IMR-90 (cell line): ENCODE measurements around the gene GNE. TPM values are rescaled to one million over a fixed set of nuclear protein-coding genes. Genes with fewer than 3 reads are reported as not detected.
"Not testable (repeated sequence)": the region's sequence is repeated elsewhere in the genome, so short reads cannot be mapped to it uniquely, and the experiment has no call there.

Source experiments
- ATAC-seq: fragments of 200-7000 bp; cut with Tn5 transposase; 2 replicates; pipeline ENCODE4 v1.9.1; 2020; ENCODE audit warnings: low read depth, mild to moderate bottlenecking, moderate library complexity
- BruUV-seq: library from RNA; stranded (reverse); fragments of 400-500 nt; replicated peaks from 2 replicates; lab custom pipeline; 2021; lab: Mats Ljungman, UMichigan
- CTCF ChIA-PET: fragments of 300-600 bp; formaldehyde crosslinking; extraction: SDS; loops from one replicate; lab custom pipeline; 2021; ENCODE audit warnings: antibody characterized with exemption; lab: Yijun Ruan, JAX
- POLR2A ChIA-PET: fragments of 300-600 bp; sonication (Branson Sonifier 250); formaldehyde crosslinking; loops from one replicate; lab custom pipeline; 2022; ENCODE audit warnings: antibody characterized with exemption; ENCODE audit not compliant: unreplicated experiment; lab: Charles Lee
- DNase-seq: peaks from one replicate; pipeline ENCODE4 v3.0.0; 2013
- H2AFZ ChIP-seq: replicated peaks from 2 replicates; pipeline ENCODE3; 2013; ENCODE audit warnings: low read length, mild to moderate bottlenecking; ENCODE audit not compliant: poor library complexity
- H2AK5ac ChIP-seq: 2 replicates; pipeline ENCODE4 v1.6.1; 2013; ENCODE audit warnings: low read depth, low read length, inconsistent platforms
- H2AK9ac ChIP-seq: replicated peaks from 2 replicates; pipeline ENCODE3; 2013; ENCODE audit warnings: mild to moderate bottlenecking, low read depth, low read length, moderate library complexity; ENCODE audit not compliant: poor library complexity
- H2BK120ac ChIP-seq: 2 replicates; pipeline ENCODE4 v1.6.1; 2013; ENCODE audit warnings: low read depth, low read length, inconsistent platforms
- H2BK15ac ChIP-seq: 3 replicates; pipeline ENCODE4 v1.6.1; 2013; ENCODE audit warnings: low read depth, low read length, inconsistent platforms
- H2BK20ac ChIP-seq: 2 replicates; pipeline ENCODE4 v1.6.1; 2013; ENCODE audit warnings: low read depth, mild to moderate bottlenecking, inconsistent platforms, low read length, moderate library complexity
- H2BK5ac ChIP-seq: 2 replicates; pipeline ENCODE4 v1.6.1; 2013; ENCODE audit warnings: mild to moderate bottlenecking, low read depth, low read length, inconsistent platforms; ENCODE audit not compliant: poor library complexity, severe bottlenecking
- H3K14ac ChIP-seq: replicated peaks from 2 replicates; pipeline ENCODE4 v1.6.1; 2013; ENCODE audit warnings: low read depth, low read length, inconsistent platforms
- H3K18ac ChIP-seq: 2 replicates; pipeline ENCODE4 v1.6.1; 2013; ENCODE audit warnings: low read depth, low read length, control low read depth
- H3K23ac ChIP-seq: 2 replicates; pipeline ENCODE4 v1.6.1; 2013; ENCODE audit warnings: low read depth, low read length, inconsistent platforms
- H3K27ac ChIP-seq: 2 replicates; pipeline ENCODE4 v1.5.1; 2013; ENCODE audit warnings: mild to moderate bottlenecking, control low read depth, low read length; ENCODE audit not compliant: insufficient read depth
- H3K27me3 ChIP-seq: 2 replicates; pipeline ENCODE4 v1.6.1; 2013; ENCODE audit warnings: low read length; ENCODE audit not compliant: control insufficient read depth, insufficient read depth
- H3K36me3 ChIP-seq: 2 replicates; pipeline ENCODE4 v1.6.1; 2013; ENCODE audit warnings: low read length, mixed read lengths; ENCODE audit not compliant: control insufficient read depth, insufficient read depth
- H3K4ac ChIP-seq: 2 replicates; pipeline ENCODE4 v1.6.1; 2013; ENCODE audit warnings: low read depth, low read length, inconsistent platforms
- H3K4me1 ChIP-seq: 2 replicates; pipeline ENCODE4 v1.6.1; 2013; ENCODE audit warnings: low read length, mixed read lengths; ENCODE audit not compliant: control insufficient read depth, insufficient read depth
- H3K4me2 ChIP-seq: 2 replicates; pipeline ENCODE4 v1.6.1; 2013; ENCODE audit warnings: low read depth, mild to moderate bottlenecking, control low read depth, low read length, moderate library complexity
- H3K4me3 ChIP-seq: 2 replicates; pipeline ENCODE4 v1.5.1; 2013; ENCODE audit warnings: low read depth, mild to moderate bottlenecking, control low read depth, low read length, moderate library complexity; ENCODE audit not compliant: insufficient read depth
- H3K56ac ChIP-seq: 2 replicates; pipeline ENCODE4 v1.6.1; 2013; ENCODE audit warnings: low read length, inconsistent platforms; ENCODE audit not compliant: insufficient read depth; ENCODE audit errors: extremely low read depth
- H3K79me1 ChIP-seq, 2 experiments: 2 replicates each; pipeline ENCODE4 v1.6.1; 2013; ENCODE audit warnings: low read length in 2 of 2, inconsistent platforms in 1 of 2, low read depth in 1 of 2
- H3K9ac ChIP-seq: 2 replicates; pipeline ENCODE4 v1.6.1; 2013; ENCODE audit warnings: low read depth, low read length, control low read depth
- H3K9me1 ChIP-seq: 2 replicates; pipeline ENCODE4 v1.6.1; 2013; ENCODE audit warnings: low read length, inconsistent platforms; ENCODE audit not compliant: insufficient read depth
- H3K9me3 ChIP-seq: 2 replicates; pipeline ENCODE4 v1.6.1; 2013; ENCODE audit warnings: low read length; ENCODE audit not compliant: control insufficient read depth, insufficient read depth
- H4K20me1 ChIP-seq: 2 replicates; pipeline ENCODE4 v1.6.1; 2013; ENCODE audit warnings: low read length, inconsistent platforms; ENCODE audit not compliant: insufficient read depth
- H4K5ac ChIP-seq: 2 replicates; pipeline ENCODE4 v1.6.1; 2013; ENCODE audit warnings: mild to moderate bottlenecking, low read depth, low read length, control low read depth
- H4K8ac ChIP-seq, 2 experiments: 2 replicates each; pipeline ENCODE4 v1.6.1; 2013; ENCODE audit warnings: low read depth in 2 of 2, low read length in 2 of 2, control low read depth in 1 of 2, inconsistent platforms in 1 of 2
- H4K91ac ChIP-seq: 2 replicates; pipeline ENCODE4 v1.6.1; 2013; ENCODE audit warnings: low read depth, low read length, inconsistent platforms; ENCODE audit not compliant: insufficient read depth
- CEBPB ChIP-seq: IDR thresholded peaks from 2 replicates; pipeline ENCODE4 v1.6.1; 2012; ENCODE audit warnings: low read depth, low read length, improper control_type of control experiment
- MXI1 ChIP-seq: IDR thresholded peaks from 2 replicates; pipeline ENCODE4 v1.6.1; 2012; ENCODE audit warnings: low read depth, mild to moderate bottlenecking, low read length, moderate library complexity, borderline replicate concordance
- WGBS, 2 experiments: methylation state at CpG; one replicate each; pipeline versions ENCODE4 v1.1.5 to v1.1.7; 2013; ENCODE audit warnings: missing lambda C conversion rate in 2 of 2; ENCODE audit not compliant: insufficient read length in 1 of 2; ENCODE audit errors: extremely low coverage in 2 of 2; 5-methylcytosine and 5-hydroxymethylcytosine counted together
- dilution Hi-C: fragments of 300-500 bp; cut with HindIII; formaldehyde crosslinking; loops from one replicate; pipeline ENCODE4 v1.14.3; 2018; ENCODE audit warnings: low sequenced_read_pairs; ENCODE audit not compliant: unreplicated experiment
- in situ Hi-C: fragments of 300-500 bp; cut with MboI; formaldehyde crosslinking; loops from 3 replicates; pipeline ENCODE4 v1.14.3; 2019; ENCODE audit warnings: low sequenced_read_pairs, inconsistent platforms, mixed read lengths
- intact Hi-C: fragments of 100-400 bp; cut with micrococcal nuclease; formaldehyde crosslinking; loops from 2 replicates; pipeline ENCODE4 v1.10.0; 2022
- polyA plus RNA-seq, 3 experiments: library from polyadenylated mRNA; depleted of rRNA; stranded (reverse); fragments of >200 nt; gene quantifications; 2 replicates each; pipeline ENCODE4 v1.2.3, GENCODE V29; 2012; ENCODE audit warnings: low replicate concordance in 1 of 3
- total RNA-seq: library from RNA; depleted of rRNA; stranded (reverse); fragments of >200 nt; gene quantifications from 2 replicates; pipeline ENCODE4 v1.2.3, GENCODE V29; 2012

GNE gene
- total and polyA plus RNA-seq, 2 of the 4 experiments (the other 2 are of a cell fraction) = 11.7 to 34.1 TPM

GRCh38 chr9:36177571-36177970 is 80.7 kb downstream of the GNE start:
- Histone ChIP-seq H3K27me3 (no peaks in the 10 kb centered on the region), H2BK5ac (no peak overlapping the region), H2BK15ac (no peak overlapping the region), H3K9me1 (no peaks in the 10 kb centered on the region), H4K91ac (no peak overlapping the region), H3K9me3 (peaks cover 3% of the 10 kb centered on the region; the same call in 1 of the 2 replicates), H2AK5ac (no peak overlapping the region), H2BK120ac (no peak overlapping the region), H3K18ac (no peak overlapping the region), H3K56ac (no peak overlapping the region), H2AK9ac (no peak overlapping the region), H3K79me1 (no peaks in the 10 kb centered on the region), H4K20me1 (no peaks in the 10 kb centered on the region), H2BK20ac (no peak overlapping the region), H3K9ac (no peak overlapping the region), H3K14ac (no peak overlapping the region), H3K23ac (no peak overlapping the region), H4K5ac (no peak overlapping the region), H2AFZ (no peak overlapping the region), H3K4me2 (no peak overlapping the region), H3K4ac (no peak overlapping the region), H3K4me1 (peaks cover 2% of the 10 kb centered on the region; the same call in 1 of the 2 replicates), H3K4me3 (no peak overlapping the region), H3K36me3 (no peaks in the 10 kb centered on the region), H3K27ac (peak overlapping the region; percentile 61; the same call in 1 of the 2 replicates), H4K8ac (no peak overlapping the region)
- WGBS, 2 experiments = no CpG with 5 or more reads among the region's 4 CpGs
- in situ Hi-C loops (loop anchor here (10.0 kb wide), 1 partner anchor 213 kb away; no protein-coding TSS in a partner anchor), dilution Hi-C loops (no loop called here), intact Hi-C loops (no loop called here)
- DNase-seq = no peak
- no peak for TF ChIP-seq MXI1
- no peak for TF ChIP-seq CEBPB
- POLR2A ChIA-PET = interaction anchor here (0.6 kb wide), 1 partner anchor 78 kb away, joined by 11 read pairs; no protein-coding TSS in a partner anchor
- CTCF ChIA-PET = no interaction called here
- no TSS peak for BruUV-seq
- ATAC-seq = no peak

GRCh38 chr9:36176496-36176895 is 81.8 kb downstream of the GNE start:
- DNase-seq, H3K27me3 ChIP-seq, BruUV-seq, dilution Hi-C loops, H3K4me1 ChIP-seq, H4K91ac ChIP-seq, H3K79me1 ChIP-seq, intact Hi-C loops, H3K56ac ChIP-seq, H3K4me3 ChIP-seq, H2BK20ac ChIP-seq, H3K14ac ChIP-seq, ATAC-seq, H2AFZ ChIP-seq, H3K4me2 ChIP-seq, H2AK9ac ChIP-seq, H4K20me1 ChIP-seq, H3K9ac ChIP-seq, CTCF ChIA-PET, H3K18ac ChIP-seq, H3K4ac ChIP-seq, H2BK120ac ChIP-seq, H3K9me1 ChIP-seq, H3K23ac ChIP-seq, H3K9me3 ChIP-seq, H4K5ac ChIP-seq, H2AK5ac ChIP-seq, H3K36me3 ChIP-seq, H2BK15ac ChIP-seq, H2BK5ac ChIP-seq, H3K27ac ChIP-seq, H4K8ac ChIP-seq: not testable (repeated sequence)
- POLR2A ChIA-PET = interaction anchor here (0.7 kb wide), 1 partner anchor 17 kb away, joined by 4 read pairs; no protein-coding TSS in a partner anchor
- in situ Hi-C loops = loop anchor here (10.0 kb wide), 1 partner anchor 212 kb away; no protein-coding TSS in a partner anchor
- 100% methylated on average over 2 of the region's 10 CpGs; no CpG with 5 or more reads in 1 of the 2 experiments for WGBS, 2 experiments
